ENCODE results near the gene SASH1.

- TF ChIP-seq CTCF (IDR thresholded peaks at IDR 0.05 in 2 of 3, conservative IDR thresholded peaks at IDR 0.05 in 1 of 3; ENCODE audit: borderline replicate concordance in 1 of 3, insufficient read depth in 1 of 3, low read depth in 2 of 3, low read length in 2 of 3) (no peak), ZBTB33 (IDR thresholded peaks at IDR 0.05; ENCODE audit: extremely low read depth, insufficient replicate concordance, low read length) (no peak), POLR2AphosphoS5 (IDR thresholded peaks at IDR 0.05; ENCODE audit: low read depth, low read length) (no peak), POLR2A (IDR thresholded peaks at IDR 0.05; ENCODE audit: borderline replicate concordance, extremely low read depth, insufficient read depth, insufficient read length) (no peak), EZH2 (IDR thresholded peaks at IDR 0.05) (no peak), CBX3 (IDR thresholded peaks at IDR 0.05; ENCODE audit: low read depth) (no peak), MAX (IDR thresholded peaks at IDR 0.05) (no peak), YY1 (IDR thresholded peaks at IDR 0.05; ENCODE audit: extremely low read depth, insufficient replicate concordance, low read depth, low read length) (no peak)
Observed at GRCh38 chr6:148306286-148306685, 36.4 kb upstream of the SASH1 start.
